GM12878 (cell line): Measurements from ENCODE around the gene CAPS. TPM values are rescaled to one million over a fixed set of nuclear protein-coding genes. Genes with fewer than 3 reads are reported as not detected.
A peak's percentile ranks its signal among the peaks of the same experiment; 100 is the strongest.

ENCODE experiments used
- ATAC-seq: fragments of 200-7000 bp; cut with Tn5 transposase; 3 replicates; pipeline ENCODE4 v1.9.1; 2020; ENCODE audit warnings: mild to moderate bottlenecking, moderate library complexity
- BruUV-seq: library from RNA; stranded (reverse); fragments of 400-500 nt; replicated peaks from 2 replicates; lab custom pipeline; 2021; lab: Mats Ljungman, UMichigan
- CTCF ChIA-PET: fragments of 300-600 bp; sonication (Branson Sonifier 250); formaldehyde crosslinking; extraction: SDS; loops from one replicate; lab custom pipeline; 2021; ENCODE audit warnings: inconsistent platforms; lab: Yijun Ruan, JAX
- POLR2A ChIA-PET: fragments of 350-600 bp; formaldehyde crosslinking; extraction: SDS; loops from one replicate; lab custom pipeline; 2021; ENCODE audit warnings: inconsistent platforms; lab: Charles Lee
- RAD21 ChIA-PET: fragments of 300-600 bp; sonication (Branson Sonifier 250); formaldehyde crosslinking; loops from one replicate; lab custom pipeline; 2023; ENCODE audit warnings: antibody characterized with exemption; ENCODE audit not compliant: unreplicated experiment; lab: Charles Lee
- SMC1A ChIA-PET: fragments of 300-600 bp; sonication (Branson Sonifier 250); formaldehyde crosslinking; loops from one replicate; lab custom pipeline; 2023; ENCODE audit not compliant: unreplicated experiment, uncharacterized antibody; lab: Charles Lee
- DNase-seq: peaks from one replicate; pipeline ENCODE4 v3.0.0-alpha.2; 2011; ENCODE audit warnings: low read depth, low spot score
- FAIRE-seq: peaks from 3 replicates; lab custom pipeline; 2011; peaks lifted over from hg19 to GRCh38; lab: Jason Lieb, UNC
- H2AFZ ChIP-seq: 2 replicates; pipeline ENCODE4 v1.6.0; 2011; ENCODE audit warnings: low read depth, low read length, control low read depth; ENCODE audit not compliant: control insufficient read depth
- H3K27ac ChIP-seq: 2 replicates; pipeline ENCODE4 v1.5.1; 2011; ENCODE audit warnings: control low read depth; ENCODE audit not compliant: control insufficient read depth, insufficient read depth
- H3K27me3 ChIP-seq, 2 experiments: replicated peaks in 1 of 2; 2 replicates each; pipeline versions ENCODE4 v1.6.0 to v1.6.1; 2011; ENCODE audit warnings: low read length in 1 of 2; ENCODE audit not compliant: control insufficient read depth in 2 of 2, insufficient read depth in 2 of 2
- H3K36me3 ChIP-seq, 2 experiments: 2 replicates each; pipeline ENCODE4 v1.5.1; 2011; ENCODE audit warnings: low read length in 1 of 2; ENCODE audit not compliant: control insufficient read depth in 2 of 2, insufficient read depth in 2 of 2
- H3K4me1 ChIP-seq: 2 replicates; pipeline ENCODE4 v1.6.1; 2011; ENCODE audit warnings: mild to moderate bottlenecking, low read length, moderate library complexity, mixed read lengths; ENCODE audit not compliant: control insufficient read depth, insufficient read depth
- H3K4me2 ChIP-seq: 2 replicates; pipeline ENCODE4 v1.6.0; 2011; ENCODE audit warnings: control low read depth; ENCODE audit not compliant: control insufficient read depth, insufficient read depth
- H3K4me3 ChIP-seq: fragments of 200-600 bp; sonication (generic); 2 replicates; pipeline ENCODE4 v1.5.1; 2016
- H3K79me2 ChIP-seq: 2 replicates; pipeline ENCODE4 v1.6.0; 2011; ENCODE audit warnings: low read length; ENCODE audit not compliant: control insufficient read depth, insufficient read depth
- H3K9ac ChIP-seq: 2 replicates; pipeline ENCODE4 v1.8.0; 2011; ENCODE audit warnings: low read length, control low read depth, mixed read lengths; ENCODE audit not compliant: control insufficient read depth, insufficient read depth
- H3K9me3 ChIP-seq: replicated peaks from 3 replicates; pipeline ENCODE4 v1.5.1; 2011; ENCODE audit warnings: mild to moderate bottlenecking, low read length; ENCODE audit not compliant: control insufficient read depth, insufficient read depth
- H4K20me1 ChIP-seq: 2 replicates; pipeline ENCODE4 v1.6.0; 2011; ENCODE audit not compliant: control insufficient read depth, insufficient read depth
- BACH1 ChIP-seq: fragments of 450-650 bp; IDR thresholded peaks from 2 replicates; pipeline ENCODE4 v1.6.1; 2017; ENCODE audit warnings: mild to moderate bottlenecking, borderline replicate concordance
- CEBPZ ChIP-seq: fragments of 150-350 bp; IDR thresholded peaks from 2 replicates; pipeline ENCODE4 v1.6.1; 2016; ENCODE audit warnings: low read depth, low read length
- CREB1 ChIP-seq: IDR thresholded peaks from 2 replicates; pipeline ENCODE4 v1.6.1; 2012; ENCODE audit warnings: low read depth, mild to moderate bottlenecking, inconsistent platforms
- MYC ChIP-seq: IDR thresholded peaks from 2 replicates; pipeline ENCODE4 v1.6.1; 2011; ENCODE audit warnings: mild to moderate bottlenecking, low read length, moderate library complexity, inconsistent platforms; ENCODE audit not compliant: insufficient read depth, insufficient replicate concordance, insufficient read length, severe bottlenecking
- NR2C2 ChIP-seq: IDR thresholded peaks from 2 replicates; pipeline ENCODE4 v1.6.1; 2011; ENCODE audit warnings: borderline replicate concordance, low read depth; ENCODE audit not compliant: control insufficient read depth, insufficient read length
- PAX5 ChIP-seq: IDR thresholded peaks from 2 replicates; pipeline ENCODE4 v1.6.1; 2011; ENCODE audit warnings: low read depth, low read length, borderline replicate concordance
- ZNF217 ChIP-seq: fragments of 450-650 bp; IDR thresholded peaks from 2 replicates; pipeline ENCODE4 v1.6.1; 2017; ENCODE audit warnings: antibody characterized with exemption, mild to moderate bottlenecking
- ZNF24 ChIP-seq: fragments of 450-650 bp; IDR thresholded peaks from 2 replicates; pipeline ENCODE4 v1.6.1; 2017; ENCODE audit warnings: antibody characterized with exemption, mild to moderate bottlenecking
- ZNF622 ChIP-seq: fragments of 450-650 bp; IDR thresholded peaks from 2 replicates; pipeline ENCODE4 v1.6.1; 2017; ENCODE audit warnings: mild to moderate bottlenecking, inconsistent platforms
- WGBS: methylation state at CpG from one replicate; pipeline ENCODE4 v1.1.6; 2016; ENCODE audit warnings: low lambda C conversion rate; ENCODE audit not compliant: insufficient replicate concordance, insufficient coverage; ENCODE audit errors: missing lambda C conversion rate; 5-methylcytosine and 5-hydroxymethylcytosine counted together
- in situ Hi-C: fragments of 300-500 bp; cut with MboI; formaldehyde crosslinking; loops from 9 replicates; pipeline ENCODE4 v1.14.3; 2018; ENCODE audit warnings: mixed read lengths
- intact Hi-C: fragments of 100-400 bp; cut with micrococcal nuclease; formaldehyde crosslinking; loops from one replicate; pipeline ENCODE4 v1.14.2; 2022; ENCODE audit not compliant: unreplicated experiment
- polyA plus RNA-seq, 11 experiments: library from polyadenylated mRNA; depleted of rRNA in 4 of 11; unstranded in 6 of 11; stranded (reverse) in 5 of 11; fragments of >200 nt; fragmentation: Nextera tagmentation in 4 of 11; fragmentation: Illumina TruSeq in 1 of 11; extraction: Ambion mirVana in 4 of 11; extraction: Trizol in 1 of 11; gene quantifications; 1 replicate in 1 of 11; 2 replicates in 10 of 11; pipeline versions ENCODE4 v1.2.1 to v1.2.3, GENCODE V29; 2011 to 2016; ENCODE audit warnings: inconsistent platforms in 2 of 11, missing spikeins in 2 of 11, low read depth in 1 of 11
- total RNA-seq, 4 experiments: library from RNA; depleted of rRNA in 3 of 4; stranded (reverse); fragments of >200 nt in 3 of 4; fragmentation: Illumina TruSeq in 1 of 4; extraction: Trizol in 1 of 4; gene quantifications; 2 replicates each; pipeline versions ENCODE4 v1.2.1 to v1.2.3, GENCODE V29; 2013 to 2021
- TF ChIP-seq, protein P1 (sequence below): fragments of 450-650 bp; IDR thresholded peaks from 2 replicates; pipeline ENCODE4 v1.6.1; 2018; ENCODE audit warnings: borderline replicate concordance, mild to moderate bottlenecking; ENCODE audit not compliant: partially characterized antibody

CAPS gene
- total and polyA plus RNA-seq, 10 of the 15 experiments (the other 5 are each of a cell fraction or from before 2014, with no cell fraction given), result 0.09 to 6.9 (median 2.9) TPM

- ChIA-PET SMC1A (no interaction called here), CTCF (interaction anchor here (2.9 kb wide), 1 partner anchor 96 kb away, joined by 11 read pairs; the partner anchor contains the start of gene NRTN), RAD21 (no interaction called here), POLR2A (no interaction called here)
- no peak overlapping the region for H3K4me3 ChIP-seq
- intact Hi-C loops (no loop called here), in situ Hi-C loops (no loop called here)
- WGBS, result 88% methylated on average over 13 of the region's 13 CpGs
- peaks cover 8 to 11% of the 10 kb centered on the region in 2 experiments; a peak in 3 of 4 replicates for H3K36me3 ChIP-seq
- H3K4me2 ChIP-seq, result no peak overlapping the region
- no peaks in the 10 kb centered on the region for H3K9me3 ChIP-seq
- TSS peak; percentile 52 for BruUV-seq
- TF ChIP-seq PAX5 (no peak), ZNF24 (peak; percentile 94)
- H3K4me1 ChIP-seq, result peaks cover 5% of the 10 kb centered on the region
- ATAC-seq (no peak), DNase-seq (no peak), FAIRE-seq (no peak)
- H4K20me1 ChIP-seq, result peaks cover 4% of the 10 kb centered on the region; the same call in 1 of the 2 replicates
- H3K79me2 ChIP-seq, result peaks cover 33% of the 10 kb centered on the region
- no peaks in the 10 kb centered on the region for H3K27me3 ChIP-seq
- H2AFZ ChIP-seq, result no peak overlapping the region
- H3K27ac ChIP-seq, result no peak overlapping the region
- no peak overlapping the region for H3K9ac ChIP-seq
Observed at GRCh38 chr19:5899728-5900526, 14.1 kb upstream of the CAPS start.

- CTCF ChIA-PET, result interaction anchor here (2.9 kb wide), 1 partner anchor 97 kb away, joined by 11 read pairs; the partner anchor contains the start of gene NRTN
- BruUV-seq, result TSS peak; percentile 50
- no peak for TF ChIP-seq ZNF622
- TF ChIP-seq ZNF217, result no peak
- TF ChIP-seq, protein P1, sequence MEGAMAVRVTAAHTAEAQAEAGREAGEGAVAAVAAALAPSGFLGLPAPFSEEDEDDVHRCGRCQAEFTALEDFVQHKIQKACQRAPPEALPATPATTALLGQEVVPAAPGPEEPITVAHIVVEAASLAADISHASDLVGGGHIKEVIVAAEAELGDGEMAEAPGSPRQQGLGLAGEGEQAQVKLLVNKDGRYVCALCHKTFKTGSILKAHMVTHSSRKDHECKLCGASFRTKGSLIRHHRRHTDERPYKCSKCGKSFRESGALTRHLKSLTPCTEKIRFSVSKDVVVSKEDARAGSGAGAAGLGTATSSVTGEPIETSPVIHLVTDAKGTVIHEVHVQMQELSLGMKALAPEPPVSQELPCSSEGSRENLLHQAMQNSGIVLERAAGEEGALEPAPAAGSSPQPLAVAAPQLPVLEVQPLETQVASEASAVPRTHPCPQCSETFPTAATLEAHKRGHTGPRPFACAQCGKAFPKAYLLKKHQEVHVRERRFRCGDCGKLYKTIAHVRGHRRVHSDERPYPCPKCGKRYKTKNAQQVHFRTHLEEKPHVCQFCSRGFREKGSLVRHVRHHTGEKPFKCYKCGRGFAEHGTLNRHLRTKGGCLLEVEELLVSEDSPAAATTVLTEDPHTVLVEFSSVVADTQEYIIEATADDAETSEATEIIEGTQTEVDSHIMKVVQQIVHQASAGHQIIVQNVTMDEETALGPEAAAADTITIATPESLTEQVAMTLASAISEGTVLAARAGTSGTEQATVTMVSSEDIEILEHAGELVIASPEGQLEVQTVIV, result no peak
- TF ChIP-seq NR2C2, result no peak
- TF ChIP-seq MYC, result no peak
- no peak for TF ChIP-seq CEBPZ
- no peak for TF ChIP-seq BACH1
- TF ChIP-seq CREB1, result no peak
Observed at GRCh38 chr19:5900976-5901375, 13.1 kb upstream of the CAPS start.

More at GRCh38 chr19:5900976-5901375, 13.1 kb upstream of the CAPS start:
- ChIA-PET POLR2A (no interaction called here), SMC1A (no interaction called here), RAD21 (no interaction called here)
- DNase-seq, result no peak
- intact Hi-C loops, result no loop called here
- Histone ChIP-seq H3K9ac (peak overlapping the region; percentile 2; the same call in 1 of the 2 replicates), H3K27me3 (no peaks in the 10 kb centered on the region), H4K20me1 (peaks cover 4% of the 10 kb centered on the region; the same call in 1 of the 2 replicates), H3K4me1 (peaks cover 9% of the 10 kb centered on the region), H3K79me2 (peaks cover 33% of the 10 kb centered on the region), H3K36me3 (peaks cover 6 to 8% of the 10 kb centered on the region in 2 experiments; a peak in 3 of 4 replicates), H2AFZ (no peak overlapping the region), H3K27ac (no peak overlapping the region), H3K9me3 (no peaks in the 10 kb centered on the region), H3K4me3 (no peak overlapping the region), H3K4me2 (peak overlapping the region; percentile 55; the same call in 1 of the 2 replicates)
- in situ Hi-C loops, result no loop called here
- no peak for ATAC-seq
- 78% methylated on average over 8 of the region's 8 CpGs for WGBS
- no peak for FAIRE-seq
